ENCODE measurements around the gene ABI3BP.

The ABI3BP gene

DNA sequence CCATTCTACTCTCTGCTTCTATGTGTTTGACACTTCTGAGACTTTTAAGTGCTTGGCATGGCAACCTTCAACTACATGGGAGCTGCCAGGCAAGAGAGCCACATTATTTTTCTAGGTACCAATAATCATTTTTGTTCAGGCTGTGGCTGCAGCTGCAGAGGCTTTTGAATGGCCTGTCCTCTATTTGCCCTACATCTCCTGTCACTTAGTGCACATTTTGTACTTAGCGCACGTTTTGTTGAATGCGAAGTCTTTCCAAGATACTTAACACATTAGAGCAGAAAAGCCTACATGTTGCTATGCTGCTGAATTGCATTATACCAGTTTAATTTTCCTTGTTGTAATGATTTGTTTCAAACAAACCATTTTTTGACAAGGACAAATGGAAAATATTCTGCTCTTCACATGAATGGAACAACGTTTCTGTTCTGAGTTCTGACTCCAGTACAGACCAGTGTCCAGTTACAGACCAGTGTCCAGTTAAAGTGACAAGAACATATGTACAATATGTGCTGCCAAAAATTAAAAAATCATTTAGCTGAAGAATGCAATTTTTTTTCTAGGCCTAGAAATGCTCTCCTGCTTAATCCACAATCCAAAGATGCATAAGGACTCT is 113.9 kb downstream of the ABI3BP start:
- no peak overlapping the region for H3K4me3 ChIP-seq (ENCODE audit: low read depth, low read length)

DNA sequence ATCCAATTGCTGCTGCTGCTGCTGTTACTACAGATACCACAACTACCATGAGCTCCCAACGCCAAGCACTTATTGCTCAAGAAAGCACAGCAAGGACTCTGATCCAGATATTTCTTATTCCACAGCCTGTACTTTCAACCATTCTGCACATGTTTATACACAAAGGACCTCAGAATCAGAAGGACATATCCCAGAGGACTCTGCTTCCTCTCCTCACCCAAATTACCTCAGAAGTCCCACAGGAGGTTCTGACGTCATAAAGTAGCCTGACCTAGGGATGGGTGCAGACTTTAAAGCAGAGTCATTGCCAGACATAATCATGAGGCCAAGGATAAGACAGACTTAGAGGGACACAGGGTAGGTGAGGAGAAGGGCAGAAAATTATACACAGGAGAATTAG is 115.9 kb downstream of the ABI3BP start:
- TF ChIP-seq, protein P1, sequence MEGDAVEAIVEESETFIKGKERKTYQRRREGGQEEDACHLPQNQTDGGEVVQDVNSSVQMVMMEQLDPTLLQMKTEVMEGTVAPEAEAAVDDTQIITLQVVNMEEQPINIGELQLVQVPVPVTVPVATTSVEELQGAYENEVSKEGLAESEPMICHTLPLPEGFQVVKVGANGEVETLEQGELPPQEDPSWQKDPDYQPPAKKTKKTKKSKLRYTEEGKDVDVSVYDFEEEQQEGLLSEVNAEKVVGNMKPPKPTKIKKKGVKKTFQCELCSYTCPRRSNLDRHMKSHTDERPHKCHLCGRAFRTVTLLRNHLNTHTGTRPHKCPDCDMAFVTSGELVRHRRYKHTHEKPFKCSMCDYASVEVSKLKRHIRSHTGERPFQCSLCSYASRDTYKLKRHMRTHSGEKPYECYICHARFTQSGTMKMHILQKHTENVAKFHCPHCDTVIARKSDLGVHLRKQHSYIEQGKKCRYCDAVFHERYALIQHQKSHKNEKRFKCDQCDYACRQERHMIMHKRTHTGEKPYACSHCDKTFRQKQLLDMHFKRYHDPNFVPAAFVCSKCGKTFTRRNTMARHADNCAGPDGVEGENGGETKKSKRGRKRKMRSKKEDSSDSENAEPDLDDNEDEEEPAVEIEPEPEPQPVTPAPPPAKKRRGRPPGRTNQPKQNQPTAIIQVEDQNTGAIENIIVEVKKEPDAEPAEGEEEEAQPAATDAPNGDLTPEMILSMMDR (IDR thresholded peaks at IDR 0.05; ENCODE audit: borderline replicate concordance, insufficient read depth, low read depth, low read length): no peak
- H3K4me3 ChIP-seq (ENCODE audit: low read depth, low read length): no peak overlapping the region

More for the DNA sequence above, 113.9 kb downstream of the ABI3BP start:
- TF ChIP-seq, protein P1 (IDR thresholded peaks at IDR 0.05; ENCODE audit: borderline replicate concordance, insufficient read depth, low read depth, low read length): no peak

- TF ChIP-seq, protein P1 (IDR thresholded peaks at IDR 0.05; ENCODE audit: borderline replicate concordance, insufficient read depth, low read depth, low read length): no peak
- H3K4me3 ChIP-seq (ENCODE audit: low read depth, low read length): no peak overlapping the region
These were observed 118.0 kb downstream of the ABI3BP start for GRCh38 chr3:100875239-100875638.

- H3K4me3 ChIP-seq (ENCODE audit: low read depth, low read length): no peak overlapping the region
- TF ChIP-seq, protein P1 (IDR thresholded peaks at IDR 0.05; ENCODE audit: borderline replicate concordance, insufficient read depth, low read depth, low read length): no peak
These were observed 119.6 kb downstream of the ABI3BP start for GRCh38 chr3:100873611-100874010.

DNA sequence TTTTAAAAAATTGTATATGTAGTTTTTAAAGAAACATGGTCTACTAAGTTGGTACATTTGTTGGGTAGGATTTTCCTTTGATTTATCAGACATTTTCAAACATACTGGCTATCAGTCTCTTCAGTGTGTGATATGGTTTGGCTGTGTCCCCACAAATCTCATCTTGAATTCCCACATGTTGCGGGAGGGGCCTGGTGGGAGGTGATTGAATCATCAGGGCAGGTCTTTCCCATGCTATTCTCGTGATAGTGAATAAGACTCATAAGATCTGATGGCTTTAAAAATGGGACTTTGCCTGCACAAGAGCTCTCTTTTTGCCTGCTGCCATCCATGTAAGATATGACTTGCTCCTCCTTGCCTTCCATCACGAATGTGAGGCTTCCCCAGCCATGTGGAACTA is 121.9 kb downstream of the ABI3BP start:
- TF ChIP-seq, protein P1 (IDR thresholded peaks at IDR 0.05; ENCODE audit: borderline replicate concordance, insufficient read depth, low read depth, low read length): no peak
- H3K4me3 ChIP-seq (ENCODE audit: low read depth, low read length): no peak overlapping the region

GRCh38 chr3:100869787-100870186 is 123.4 kb downstream of the ABI3BP start:
- TF ChIP-seq, protein P1 (IDR thresholded peaks at IDR 0.05; ENCODE audit: borderline replicate concordance, insufficient read depth, low read depth, low read length): no peak

GRCh38 chr3:100868894-100869293 is 124.3 kb downstream of the ABI3BP start:
- TF ChIP-seq, protein P1 (IDR thresholded peaks at IDR 0.05; ENCODE audit: borderline replicate concordance, insufficient read depth, low read depth, low read length): no peak
- H3K4me3 ChIP-seq (ENCODE audit: low read depth, low read length): no peak overlapping the region

More at GRCh38 chr3:100869787-100870186, 123.4 kb downstream of the ABI3BP start:
- no peak overlapping the region for H3K4me3 ChIP-seq (ENCODE audit: low read depth, low read length)
